ENCODE data around the gene TRHDE.

GRCh38 chr12:72547573-72547972, 275.4 kb downstream of the TRHDE start:
- no peak for TF ChIP-seq CTCF (IDR thresholded peaks at IDR 0.05)
- TF ChIP-seq POLR2A (IDR thresholded peaks at IDR 0.05), result no peak
